HG03060 (cell line): ENCODE measurements around the gene SCYGR1.
"Not testable (repeated sequence)": the region's sequence is repeated elsewhere in the genome, so short reads cannot be mapped to it uniquely, and the experiment has no call there.

Experiments used
- ATAC-seq: cut with Tn5 transposase; IDR thresholded peaks from one replicate; pipeline ENCODE4 v1.9.1; 2021; ENCODE audit warnings: low read depth, moderate number of reproducible peaks; ENCODE audit not compliant: unreplicated experiment

The SCYGR1 gene

GRCh38 chr2:227404585-227405271, 17.0 kb upstream of the SCYGR1 start:
- no peak for ATAC-seq

- no peak for ATAC-seq
Observed at GRCh38 chr2:227402959-227403358, 15.2 kb upstream of the SCYGR1 start.

- no peak for ATAC-seq
Observed at GRCh38 chr2:227402321-227402720, 14.6 kb upstream of the SCYGR1 start.

- ATAC-seq, result no peak
Observed at GRCh38 chr2:227401550-227401949, 13.8 kb upstream of the SCYGR1 start.

GRCh38 chr2:227398684-227399670, 11.2 kb upstream of the SCYGR1 start:
- ATAC-seq, result no peak

- no peak for ATAC-seq
Observed at GRCh38 chr2:227397562-227397961, 9.8 kb upstream of the SCYGR1 start.

- no peak for ATAC-seq
Observed at GRCh38 chr2:227395556-227395955, 7.8 kb upstream of the SCYGR1 start.

GRCh38 chr2:227394401-227394800, 6.7 kb upstream of the SCYGR1 start:
- no peak for ATAC-seq

GRCh38 chr2:227390468-227391256, 2.9 kb upstream of the SCYGR1 start:
- ATAC-seq, result no peak

GRCh38 chr2:227389661-227390060, 1.9 kb upstream of the SCYGR1 start:
- ATAC-seq, result no peak

- no peak for ATAC-seq
Observed at GRCh38 chr2:227389231-227389630, 1.5 kb upstream of the SCYGR1 start.

GRCh38 chr2:227388537-227389011, 825 bp upstream of the SCYGR1 start:
- no peak for ATAC-seq

GRCh38 chr2:227386630-227387029, 1.1 kb downstream of the SCYGR1 start:
- no peak for ATAC-seq

- ATAC-seq, result no peak
Observed at GRCh38 chr2:227383686-227384085, 4.1 kb downstream of the SCYGR1 start.

- not testable (repeated sequence) for ATAC-seq
Observed at GRCh38 chr2:227382241-227382835, 5.4 kb downstream of the SCYGR1 start.

GRCh38 chr2:227379095-227379494, 8.7 kb downstream of the SCYGR1 start, which contains the start of gene TM4SF20:
Gene TM4SF20 (minus strand): TSS chr2:227379306. CDS start chr2:227379268, 38 bp downstream.
- ATAC-seq, result no peak

GRCh38 chr2:227378371-227378782, 9.4 kb downstream of the SCYGR1 start:
- ATAC-seq, result no peak

GRCh38 chr2:227377467-227378351, 10.0 kb downstream of the SCYGR1 start:
- no peak for ATAC-seq
